Spinal cord (tissue), 10 donors: ENCODE data around the gene LKAAEAR1. TPM values are rescaled to one million over a fixed set of nuclear protein-coding genes. Genes with fewer than 3 reads are reported as not detected.

Experiments
- DNase-seq, 6 donors: peaks; one replicate each; pipeline versions ENCODE4 v3.0.0 to v3.0.0-alpha.2; 2013 to 2015; ENCODE audit warnings: low spot score in 6 of 6, low read depth in 4 of 6
- H3K27ac ChIP-seq: one replicate; pipeline ENCODE4 v1.5.1; 2013; ENCODE audit warnings: low read depth, low read length, control low read depth
- H3K27me3 ChIP-seq: one replicate; pipeline ENCODE4 v1.6.1; 2013; ENCODE audit warnings: low read length; ENCODE audit not compliant: control insufficient read depth, insufficient read depth
- H3K36me3 ChIP-seq: one replicate; pipeline ENCODE4 v1.6.1; 2013; ENCODE audit warnings: low read length; ENCODE audit not compliant: control insufficient read depth, insufficient read depth
- H3K4me1 ChIP-seq: one replicate; pipeline ENCODE4 v1.6.1; 2013; ENCODE audit warnings: low read length; ENCODE audit not compliant: control insufficient read depth, insufficient read depth
- H3K4me3 ChIP-seq: one replicate; pipeline ENCODE4 v1.5.1; 2013; ENCODE audit warnings: low read depth, low read length, control low read depth
- H3K9me3 ChIP-seq: one replicate; pipeline ENCODE4 v1.6.1; 2013; ENCODE audit warnings: low read length; ENCODE audit not compliant: control insufficient read depth, insufficient read depth
- WGBS: methylation state at CpG from one replicate; pipeline ENCODE4 v1.1.5; 2013; ENCODE audit warnings: missing lambda C conversion rate; ENCODE audit not compliant: insufficient coverage; 5-methylcytosine and 5-hydroxymethylcytosine counted together
- polyA plus RNA-seq, 2 donors: library from polyadenylated mRNA; unstranded; fragments of 120-200 nt; gene quantifications; one replicate each; pipeline ENCODE4 v1.2.1, GENCODE V29; 2013; ENCODE audit not compliant: insufficient read length in 2 of 2
- total RNA-seq, 2 donors: library from RNA; depleted of rRNA in 1 of 2; stranded (reverse); fragments of 120-200 nt in 1 of 2; fragments of >200 nt in 1 of 2; gene quantifications; one replicate each; pipeline versions ENCODE4 v1.2.3 to v1.2.4, GENCODE V29; 2013 to 2014
- donor health status: healthy.

The LKAAEAR1 gene
- total and polyA plus RNA-seq, 4 donors, result 1.8 to 8.4 (median 4.9) TPM

DNA sequence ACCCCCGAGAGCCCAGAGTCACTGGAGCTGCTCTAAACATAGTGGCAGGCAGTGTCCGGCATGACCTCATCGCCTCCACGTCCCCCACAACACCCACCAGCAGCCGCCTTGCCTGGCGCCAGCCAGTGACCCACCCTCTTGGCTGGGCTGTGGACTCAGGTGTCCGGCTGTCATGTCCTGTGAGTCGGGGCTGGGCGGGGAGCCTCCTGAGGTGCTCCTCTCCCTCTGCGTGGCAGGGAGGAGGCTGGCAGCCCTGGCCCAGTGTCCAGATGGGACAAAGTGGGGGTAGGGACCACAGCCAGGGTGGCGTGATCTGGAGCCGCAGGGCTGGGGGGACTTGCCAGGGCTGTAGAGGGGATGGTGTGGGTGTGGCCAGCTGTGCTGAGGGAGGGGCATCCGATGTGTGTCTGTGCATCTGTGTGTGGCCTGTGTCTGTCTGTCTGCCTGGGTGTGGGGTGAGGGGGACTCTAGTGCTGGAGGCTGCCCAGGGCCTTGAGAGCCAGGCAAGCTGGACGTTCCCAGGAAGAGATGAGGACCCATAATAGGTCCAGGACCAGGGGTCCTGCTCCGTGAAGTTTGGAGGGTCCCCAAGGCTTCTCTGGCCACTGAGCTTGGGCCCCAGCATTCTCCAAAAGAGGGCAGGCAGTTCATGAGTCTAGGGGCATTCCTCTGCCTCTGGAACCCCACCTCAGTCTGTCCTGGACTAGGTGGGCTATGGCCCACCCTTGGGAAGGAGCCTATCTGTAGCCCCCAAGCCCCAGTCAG is 32.5 kb downstream of the LKAAEAR1 start:
- H3K27ac ChIP-seq, result peak overlapping the region; percentile 15
- 87% methylated on average over 14 of the region's 15 CpGs for WGBS
- no peaks in the 10 kb centered on the region for H3K36me3 ChIP-seq
- H3K4me3 ChIP-seq, result no peak overlapping the region
- no peak for DNase-seq
- no peaks in the 10 kb centered on the region for H3K9me3 ChIP-seq
- H3K4me1 ChIP-seq, result peaks cover 54% of the 10 kb centered on the region
- H3K27me3 ChIP-seq, result peaks cover 50% of the 10 kb centered on the region

DNA sequence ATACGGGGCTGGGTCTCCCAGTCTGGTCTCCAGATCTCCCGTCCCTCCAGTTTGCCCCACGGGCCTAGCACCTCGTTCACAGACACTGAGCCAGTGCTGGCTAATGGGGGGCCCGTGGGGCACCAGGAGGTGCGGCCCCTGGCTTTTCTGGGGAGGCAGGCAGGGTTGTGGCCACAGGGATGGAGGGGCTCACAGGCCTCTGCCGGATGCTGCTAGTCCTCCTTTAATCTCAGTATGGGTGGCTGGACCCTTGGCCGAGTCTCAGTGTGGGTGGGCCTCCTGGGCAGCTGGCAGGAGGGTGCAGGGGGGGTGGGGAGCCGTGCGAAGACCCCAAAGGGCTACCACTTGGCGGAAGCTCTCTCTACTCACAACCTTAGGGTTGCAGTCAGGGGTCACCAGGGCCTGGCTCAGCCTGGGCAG is 33.2 kb downstream of the LKAAEAR1 start:
- H3K4me3 ChIP-seq, result no peak overlapping the region
- no peaks in the 10 kb centered on the region for H3K36me3 ChIP-seq
- DNase-seq, result no peak
- H3K9me3 ChIP-seq, result no peaks in the 10 kb centered on the region
- peak overlapping the region; percentile 15 for H3K27ac ChIP-seq
- peaks cover 47% of the 10 kb centered on the region for H3K4me1 ChIP-seq
- peaks cover 57% of the 10 kb centered on the region for H3K27me3 ChIP-seq
- WGBS, result 84% methylated on average over 11 of the region's 11 CpGs

- WGBS, result 68% methylated on average over 22 of the region's 23 CpGs
- Histone ChIP-seq H3K4me1 (peaks cover 41% of the 10 kb centered on the region), H3K9me3 (no peaks in the 10 kb centered on the region), H3K27ac (peak overlapping the region; percentile 15), H3K27me3 (peaks cover 58% of the 10 kb centered on the region), H3K36me3 (no peaks in the 10 kb centered on the region), H3K4me3 (no peak overlapping the region)
- DNase-seq, result no peak
Measured at GRCh38 chr20:64050261-64051032, 33.8 kb downstream of the LKAAEAR1 start.

GRCh38 chr20:64049878-64050260 is 34.3 kb downstream of the LKAAEAR1 start:
- Histone ChIP-seq H3K27me3 (peaks cover 63% of the 10 kb centered on the region), H3K36me3 (no peaks in the 10 kb centered on the region), H3K27ac (peak overlapping the region; percentile 15), H3K4me1 (peaks cover 39% of the 10 kb centered on the region), H3K9me3 (no peaks in the 10 kb centered on the region), H3K4me3 (no peak overlapping the region)
- WGBS, result 15% methylated on average over 15 of the region's 16 CpGs
- no peak for DNase-seq

DNA sequence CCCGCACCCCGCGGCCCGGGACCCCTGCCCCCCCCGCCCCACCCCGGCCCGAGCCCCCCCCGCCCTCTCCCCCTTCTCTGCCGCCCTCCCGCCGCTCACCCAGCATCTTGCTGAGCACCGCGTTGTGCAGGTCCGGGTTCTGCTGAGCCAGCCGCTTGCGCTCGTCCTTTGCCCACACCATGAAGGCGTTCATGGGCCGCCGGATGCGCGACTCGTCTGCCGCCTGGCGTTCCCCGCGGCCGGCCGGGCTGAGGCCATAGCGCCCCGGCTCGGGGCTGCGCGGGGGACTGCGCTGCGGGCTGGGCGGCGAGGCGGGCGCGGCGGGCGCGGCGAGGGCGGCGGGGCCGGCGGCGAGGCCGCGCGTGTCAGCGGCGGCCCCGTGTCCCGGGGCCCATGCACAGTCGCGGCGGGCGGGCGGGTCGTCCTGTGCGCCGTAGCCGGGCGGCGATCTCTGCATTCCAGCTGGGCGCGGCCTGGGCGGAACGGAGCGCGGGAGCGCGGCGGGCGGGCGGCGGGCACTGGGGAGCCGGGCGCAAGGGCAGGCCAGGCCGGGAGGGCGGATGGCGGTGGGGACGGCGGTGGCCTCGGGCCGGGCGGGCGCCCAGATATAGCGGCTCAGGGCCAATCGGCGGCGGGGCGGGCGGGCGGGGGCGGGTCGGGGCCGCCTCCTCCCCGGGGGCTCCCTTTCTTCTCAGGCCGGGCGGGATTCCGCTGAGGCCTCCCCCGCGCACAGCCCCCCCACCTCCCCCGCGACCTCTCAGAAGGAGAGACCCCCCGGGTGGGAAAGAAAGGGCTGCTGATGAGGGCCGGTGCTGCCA is 34.9 kb downstream of the LKAAEAR1 start, which contains the start of gene SOX18:
Gene SOX18 (minus strand): TSS at position 580 of the 818 bp plus-strand sequence. CDS start 123 bp downstream, at position 457.
- H3K9me3 ChIP-seq, result no peaks in the 10 kb centered on the region

DNA sequence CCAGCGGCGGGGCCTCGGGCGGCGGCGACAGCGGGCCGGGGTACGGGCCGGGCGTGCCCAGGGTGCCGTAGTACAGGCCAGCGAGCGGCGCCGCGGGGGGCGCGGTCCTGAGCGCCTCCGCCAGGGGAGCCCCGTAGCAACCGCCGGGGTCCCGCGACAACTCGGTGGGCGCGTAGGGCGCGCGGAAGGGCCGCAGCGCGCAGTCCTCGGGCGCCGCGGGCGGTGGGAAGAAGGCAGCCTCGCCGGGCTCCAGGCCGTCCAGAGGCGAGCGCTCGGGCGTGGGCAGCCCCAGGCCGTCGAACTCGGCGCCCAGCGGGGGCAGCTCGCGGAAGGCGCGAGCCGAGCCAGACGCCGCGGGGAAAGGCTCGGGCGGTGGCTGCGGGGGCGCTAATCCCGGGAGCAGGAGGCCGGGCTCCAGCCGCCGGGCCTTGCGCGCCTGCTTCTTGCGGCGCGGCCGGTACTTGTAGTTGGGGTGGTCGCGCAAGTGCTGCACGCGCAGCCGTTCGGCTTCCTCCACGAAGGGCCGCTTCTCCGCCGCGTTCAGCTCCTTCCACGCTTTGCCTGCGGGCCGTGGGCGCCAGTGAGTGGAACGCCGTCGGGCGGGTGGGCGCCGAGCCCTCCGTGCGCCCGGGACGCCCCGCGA is 35.7 kb downstream of the LKAAEAR1 start:
- peak in 1 of 6 donors; percentile 25 for DNase-seq

More for the DNA sequence above, 34.9 kb downstream of the LKAAEAR1 start, which contains the start of gene SOX18:
- WGBS, result under 1% methylated on average over 87 of the region's 111 CpGs
- peak in 1 of 6 donors; percentile 64 for DNase-seq
- no peak within 1 kb of the TSS for H3K4me3 ChIP-seq
- H3K36me3 ChIP-seq, result no peaks in the 10 kb centered on the region
- peaks cover 39% of the 10 kb centered on the region for H3K4me1 ChIP-seq
- H3K27me3 ChIP-seq, result peaks cover 69% of the 10 kb centered on the region
- peak within 1 kb of the TSS; percentile 15 for H3K27ac ChIP-seq

DNA sequence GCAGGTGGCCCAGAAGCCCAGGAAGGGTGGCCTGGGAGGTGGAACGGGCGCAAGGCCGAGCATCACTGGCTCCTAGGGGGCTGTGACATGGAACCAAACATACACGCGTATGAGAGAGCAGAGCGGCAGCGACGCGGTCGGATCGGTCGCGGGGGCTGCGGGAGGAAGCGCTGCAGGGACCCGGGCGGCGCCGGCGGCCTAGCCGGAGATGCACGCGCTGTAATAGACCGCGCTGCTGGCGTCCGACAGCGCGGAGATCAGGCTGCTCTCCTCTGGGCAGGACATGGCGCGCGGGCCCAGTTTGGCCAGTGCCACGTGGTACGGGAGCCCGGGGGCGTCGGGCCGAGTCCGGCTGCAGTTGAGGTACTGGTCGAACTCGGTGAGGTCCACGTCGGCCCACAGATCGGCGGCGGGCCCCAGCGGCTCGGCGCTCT is 36.2 kb downstream of the LKAAEAR1 start:
- peaks cover 26% of the 10 kb centered on the region for H3K4me1 ChIP-seq
- H3K4me3 ChIP-seq, result no peak overlapping the region
- DNase-seq, result no peak
- H3K9me3 ChIP-seq, result no peaks in the 10 kb centered on the region
- H3K36me3 ChIP-seq, result no peaks in the 10 kb centered on the region
- 4% methylated on average over 49 of the region's 49 CpGs for WGBS
- no peak overlapping the region for H3K27ac ChIP-seq
- H3K27me3 ChIP-seq, result peaks cover 81% of the 10 kb centered on the region

More for the DNA sequence above, 35.7 kb downstream of the LKAAEAR1 start:
- Histone ChIP-seq H3K27ac (no peak overlapping the region), H3K4me3 (no peak overlapping the region), H3K27me3 (peaks cover 76% of the 10 kb centered on the region), H3K36me3 (no peaks in the 10 kb centered on the region), H3K9me3 (no peaks in the 10 kb centered on the region), H3K4me1 (peaks cover 31% of the 10 kb centered on the region)
- under 1% methylated on average over 89 of the region's 101 CpGs for WGBS

GRCh38 chr20:64047046-64047389 is 37.2 kb downstream of the LKAAEAR1 start:
- Histone ChIP-seq H3K9me3 (no peaks in the 10 kb centered on the region), H3K27ac (no peak overlapping the region), H3K36me3 (no peaks in the 10 kb centered on the region), H3K27me3 (peaks cover 81% of the 10 kb centered on the region), H3K4me3 (no peak overlapping the region), H3K4me1 (peaks cover 30% of the 10 kb centered on the region)
- 76% methylated on average over 8 of the region's 8 CpGs for WGBS
- DNase-seq, result no peak
